IPS-NIHi7 (cell line): Measurements from ENCODE around the gene SOX12.
"Not testable (repeated sequence)": the region's sequence is repeated elsewhere in the genome, so short reads cannot be mapped to it uniquely, and the experiment has no call there.

Experiments
- DNase-seq: peaks from one replicate; pipeline ENCODE4 v3.0.0; 2012; ENCODE audit warnings: mixed read lengths; ENCODE audit errors: extremely low spot score

The SOX12 gene

GRCh38 chr20:328975-329695 lies 3.8 kb downstream of the SOX12 start:
- no peak for DNase-seq

GRCh38 chr20:329851-330232 lies 4.5 kb downstream of the SOX12 start:
- DNase-seq, result no peak

GRCh38 chr20:330233-331149 lies 5.1 kb downstream of the SOX12 start:
- peak; percentile 78 for DNase-seq

- no peak for DNase-seq
Observed at GRCh38 chr20:334578-334977, 9.2 kb downstream of the SOX12 start.

- not testable (repeated sequence) for DNase-seq
Observed at GRCh38 chr20:336040-336439, 10.7 kb downstream of the SOX12 start.

GRCh38 chr20:341682-342081 lies 16.3 kb downstream of the SOX12 start:
- DNase-seq, result no peak

- DNase-seq, result no peak
Observed at GRCh38 chr20:343107-343506, 17.8 kb downstream of the SOX12 start.

- DNase-seq, result no peak
Observed at GRCh38 chr20:346033-346639, 20.8 kb downstream of the SOX12 start.

GRCh38 chr20:346640-347316 lies 21.4 kb downstream of the SOX12 start, which contains the start of gene NRSN2:
NRSN2 (plus strand) TSS chr20:347111; CDS start chr20:349644, 2,533 bp downstream.
- DNase-seq, result peak; percentile 81

GRCh38 chr20:347317-347639 lies 21.9 kb downstream of the SOX12 start:
- DNase-seq, result no peak

GRCh38 chr20:347640-348484 lies 22.5 kb downstream of the SOX12 start:
- peak; percentile 98 for DNase-seq

GRCh38 chr20:348972-349841 lies 23.9 kb downstream of the SOX12 start:
- no peak for DNase-seq

- no peak for DNase-seq
Observed at GRCh38 chr20:353166-353565, 27.8 kb downstream of the SOX12 start.

- DNase-seq, result peak; percentile 90
Observed at GRCh38 chr20:354298-354977, 29.1 kb downstream of the SOX12 start.

- not testable (repeated sequence) for DNase-seq
Observed at GRCh38 chr20:356154-356553, 30.8 kb downstream of the SOX12 start.

GRCh38 chr20:356745-357144 lies 31.4 kb downstream of the SOX12 start:
- no peak for DNase-seq

GRCh38 chr20:358891-359555 lies 33.7 kb downstream of the SOX12 start:
- no peak for DNase-seq

GRCh38 chr20:361561-361960 lies 36.2 kb downstream of the SOX12 start:
- no peak for DNase-seq
